HG02973 (cell line): ENCODE measurements around the gene ZNF490.

Experiments
- ATAC-seq: cut with Tn5 transposase; IDR thresholded peaks from one replicate; pipeline ENCODE4 v1.9.1; 2021; ENCODE audit warnings: moderate library complexity; ENCODE audit not compliant: unreplicated experiment

Gene ZNF490

GRCh38 chr19:12546068-12546467 lies 64.5 kb downstream of the ZNF490 start:
- no peak for ATAC-seq

DNA sequence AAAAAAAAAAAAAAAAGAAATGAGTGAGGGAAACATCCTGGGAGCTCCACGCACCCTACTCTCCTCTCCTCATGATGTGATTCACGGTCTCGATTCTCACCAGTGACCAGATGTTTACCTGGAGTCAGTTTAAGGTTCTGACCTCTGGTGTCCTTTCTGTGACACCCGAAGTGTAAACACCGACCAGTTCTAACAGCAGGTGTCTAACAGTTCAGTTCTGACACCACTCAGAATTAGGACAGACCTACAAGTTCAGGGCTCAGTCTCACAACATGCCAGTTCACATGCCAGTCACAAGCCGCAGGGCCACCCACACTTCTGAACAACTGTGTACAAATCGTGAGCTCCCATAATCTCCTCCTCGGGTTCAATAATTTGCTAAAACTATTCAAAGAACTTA lies 65.3 kb downstream of the ZNF490 start:
- ATAC-seq, result no peak

DNA sequence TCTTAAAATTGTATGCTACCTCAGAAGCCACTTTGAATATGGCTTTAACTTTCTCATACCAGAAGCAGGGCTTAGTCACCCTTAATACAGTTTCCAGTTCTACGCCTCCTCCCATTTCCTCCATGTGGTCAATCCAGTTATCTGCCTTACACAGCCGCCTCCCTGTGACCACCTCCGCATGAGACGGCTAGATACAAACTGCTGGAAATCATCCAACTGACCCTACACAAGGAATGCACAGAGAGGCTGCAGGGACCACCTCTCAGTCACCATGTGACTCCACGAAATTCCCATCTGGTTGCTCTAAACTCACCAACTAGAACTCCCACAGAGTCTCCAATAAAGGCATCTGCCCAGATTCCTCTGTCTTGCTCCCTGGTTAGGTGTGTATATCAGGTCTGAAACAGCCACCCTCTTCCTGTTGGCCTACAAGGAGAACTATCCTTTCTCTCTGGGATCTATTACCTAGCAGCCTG lies 66.2 kb downstream of the ZNF490 start:
- no peak for ATAC-seq

DNA sequence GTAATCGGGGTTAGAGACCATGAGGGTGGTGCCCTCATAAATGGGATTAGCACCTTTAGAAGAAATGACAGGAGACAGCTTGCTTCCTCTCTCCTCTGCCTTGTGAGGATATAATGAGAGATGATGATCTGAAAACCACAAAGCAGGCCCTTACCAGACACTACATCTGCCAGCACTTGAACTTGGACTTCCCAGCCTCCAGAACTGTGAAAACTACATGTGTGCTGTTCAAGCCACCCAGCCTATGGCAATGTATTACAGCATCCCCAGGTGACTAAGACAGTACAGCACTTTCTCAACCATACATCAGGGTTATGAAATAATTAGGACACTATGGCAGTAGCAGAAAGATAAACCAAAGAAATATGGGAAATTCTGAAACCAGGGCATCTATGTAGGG lies 66.8 kb downstream of the ZNF490 start:
- ATAC-seq, result no peak
